T-helper 9 cell (primary cell): ENCODE data around the gene DNAJB12.
"Not testable (repeated sequence)": the region's sequence is repeated elsewhere in the genome, so short reads cannot be mapped to it uniquely, and the experiment has no call there.

Experiments used
- DNase-seq: peaks from one replicate; pipeline ENCODE4 v3.0.0-alpha.2; 2020

Gene DNAJB12

DNA sequence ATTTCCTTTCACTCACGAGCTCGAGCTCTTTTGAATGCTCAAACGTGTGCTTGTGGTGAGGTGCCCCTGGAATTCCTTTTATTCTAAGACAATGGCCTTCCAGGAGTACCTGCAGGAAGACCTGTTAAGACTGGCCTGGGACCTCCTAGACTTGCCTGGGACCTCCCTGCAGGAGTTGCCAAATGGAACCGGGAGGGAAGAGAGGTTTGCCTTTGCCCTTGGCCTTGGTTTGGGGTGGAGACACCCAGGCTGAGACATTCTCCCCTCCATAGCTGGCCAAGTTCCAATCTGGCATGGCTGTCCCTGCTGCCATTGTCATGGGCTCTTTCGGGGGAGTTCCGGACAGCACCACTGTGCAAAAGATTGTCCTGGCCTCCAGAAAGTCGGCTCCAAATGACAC lies 39.7 kb downstream of the DNAJB12 start:
- no peak for DNase-seq

GRCh38 chr10:72314263-72314662 lies 40.5 kb downstream of the DNAJB12 start:
- DNase-seq = no peak

DNA sequence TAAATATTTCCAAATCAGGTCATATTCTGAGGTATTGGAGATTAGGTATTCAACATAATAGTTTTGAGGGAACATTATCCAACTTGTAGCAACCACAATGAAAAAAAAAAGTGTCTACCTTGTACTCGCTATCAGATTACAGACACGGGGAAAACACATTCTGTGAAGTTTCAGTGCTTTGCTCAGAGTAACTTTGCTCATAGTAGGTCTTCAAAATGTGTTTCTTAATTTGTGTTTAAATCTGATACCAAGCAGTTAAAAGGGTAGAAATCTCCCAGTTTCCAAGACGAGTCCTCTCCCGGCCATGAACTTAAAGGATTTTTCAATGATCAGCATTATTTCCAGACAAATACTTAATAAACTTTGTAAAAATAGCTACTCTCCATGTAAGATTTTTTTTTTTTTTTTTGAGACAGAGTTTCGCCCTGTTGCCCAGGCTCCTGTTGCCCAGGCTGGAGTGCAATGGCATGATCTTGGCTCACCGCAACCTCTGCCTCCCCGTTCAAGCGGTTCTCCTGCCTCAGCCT lies 41.8 kb downstream of the DNAJB12 start:
- no peak for DNase-seq

DNA sequence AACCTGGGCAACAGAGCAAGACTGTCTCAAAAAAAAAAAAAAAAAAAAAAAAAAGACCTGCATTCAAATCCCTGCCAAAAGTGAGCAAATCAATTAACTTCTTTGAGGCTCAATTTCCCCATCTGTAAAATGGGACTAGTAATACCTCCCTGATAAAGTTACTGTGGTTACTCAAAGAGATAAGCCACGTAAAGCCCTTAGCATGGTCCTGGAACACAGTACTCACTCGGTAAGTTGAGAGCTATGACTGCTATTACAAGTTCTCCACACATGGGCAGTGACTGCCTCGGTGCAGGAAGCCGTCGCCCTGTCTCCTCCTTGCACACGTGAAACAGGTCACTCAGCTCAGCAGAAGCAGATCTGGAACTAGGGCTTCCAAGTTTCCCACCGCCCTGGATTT lies 43.1 kb downstream of the DNAJB12 start:
- no peak for DNase-seq

DNA sequence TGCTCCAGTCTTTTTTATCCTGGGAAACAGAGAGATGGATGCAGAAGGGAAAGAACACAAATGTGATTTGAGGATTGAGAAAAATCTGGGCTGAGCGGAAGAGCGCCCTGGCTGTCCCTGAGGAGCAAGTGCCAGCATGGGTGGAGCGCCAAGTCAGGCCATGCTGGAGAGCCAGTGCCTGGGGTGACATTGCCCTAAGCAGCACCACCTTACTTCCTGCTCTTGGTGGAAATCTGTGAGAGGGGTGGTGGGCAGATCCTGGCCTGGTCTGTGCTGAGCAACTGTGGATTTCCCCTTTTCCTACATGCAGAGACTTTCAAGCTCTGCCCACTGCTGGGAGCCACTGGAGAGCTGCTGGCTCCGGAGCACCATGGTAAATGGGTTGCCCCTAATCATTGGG lies 44.1 kb downstream of the DNAJB12 start:
- no peak for DNase-seq

- DNase-seq = no peak
These were observed 44.5 kb downstream of the DNAJB12 start for GRCh38 chr10:72310241-72310633.

- DNase-seq = no peak
These were observed 45.2 kb downstream of the DNAJB12 start for GRCh38 chr10:72309290-72310240.

DNA sequence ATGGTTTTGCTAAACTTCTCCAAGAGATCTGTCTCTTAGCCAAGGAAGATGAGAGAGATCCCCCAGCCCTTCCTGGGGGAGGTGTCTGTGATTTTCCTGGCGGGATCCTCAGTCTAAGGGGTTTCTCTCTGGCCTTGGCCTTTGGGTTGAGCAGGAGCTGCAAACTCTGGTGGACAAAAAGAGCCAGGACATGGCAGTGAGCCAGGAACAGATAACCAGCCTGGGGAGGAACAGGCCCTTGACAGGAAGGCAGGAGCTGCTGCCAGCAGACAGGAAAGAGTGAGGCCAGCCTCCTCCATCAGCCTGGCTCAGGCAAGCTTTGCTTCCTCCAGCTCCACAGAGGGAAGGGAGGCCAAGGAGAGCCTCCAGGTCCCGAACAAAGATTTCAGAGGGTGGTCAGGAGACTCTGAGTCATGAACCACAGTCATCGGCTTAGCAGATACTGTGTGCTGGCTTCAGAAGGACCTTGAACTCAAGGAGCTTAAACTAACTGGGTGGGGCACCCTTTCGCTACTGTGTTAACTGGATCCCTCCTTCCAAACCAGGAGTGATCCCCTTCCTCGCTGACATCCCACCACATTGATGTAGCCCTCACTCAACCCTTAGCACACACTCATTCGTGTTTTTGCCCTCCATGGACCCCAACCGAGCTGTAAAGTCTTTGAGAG lies 46.3 kb downstream of the DNAJB12 start:
- no peak for DNase-seq

DNA sequence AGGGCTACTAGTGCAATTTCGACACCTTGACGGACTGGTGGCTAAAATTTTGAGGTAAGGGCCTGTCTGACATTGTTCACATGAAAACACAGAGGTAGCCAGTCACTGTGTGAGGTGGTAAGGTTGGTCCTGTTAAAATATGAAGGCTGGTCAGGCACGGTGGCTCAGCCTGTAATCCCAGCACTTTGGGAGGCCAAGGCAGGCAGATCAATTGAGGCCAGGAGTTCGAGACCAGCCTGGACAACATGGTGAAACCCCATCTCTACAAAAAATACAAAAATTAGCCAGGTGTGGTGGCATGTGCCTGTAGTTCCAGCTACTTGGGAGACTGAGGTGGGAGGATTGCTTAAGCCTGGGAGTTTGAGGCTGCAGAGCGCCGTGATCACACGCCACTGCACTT lies 47.0 kb downstream of the DNAJB12 start:
- DNase-seq = not testable (repeated sequence)

DNA sequence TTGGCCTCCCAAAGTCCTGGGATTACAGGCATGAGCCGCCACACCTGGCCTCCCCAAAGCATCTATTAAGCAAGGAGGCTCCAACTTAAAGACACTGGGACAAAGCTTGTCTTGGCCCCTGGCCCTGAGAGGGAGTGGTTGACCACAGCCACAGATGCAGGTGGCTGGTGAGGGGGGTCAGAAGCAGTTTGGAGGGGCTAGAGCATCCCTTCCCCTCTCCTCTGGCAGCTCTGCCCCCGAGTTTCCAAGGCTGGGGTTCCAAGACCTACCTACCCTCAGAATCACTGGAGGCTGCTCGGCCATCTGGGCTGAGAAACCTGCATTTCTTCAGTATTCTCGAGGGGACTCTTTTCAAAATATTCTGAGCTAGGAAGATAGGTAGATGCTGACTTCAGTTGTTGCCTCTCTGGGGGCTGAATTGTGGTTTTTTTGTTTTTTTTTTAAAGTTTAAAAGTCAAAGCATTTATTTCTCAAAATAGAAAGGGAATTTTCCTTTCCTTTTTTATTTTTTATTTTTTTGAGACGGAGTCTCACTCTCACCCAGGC lies 48.4 kb downstream of the DNAJB12 start:
- DNase-seq = no peak

- no peak for DNase-seq
These were observed 51.1 kb downstream of the DNAJB12 start for GRCh38 chr10:72303424-72304128.

DNA sequence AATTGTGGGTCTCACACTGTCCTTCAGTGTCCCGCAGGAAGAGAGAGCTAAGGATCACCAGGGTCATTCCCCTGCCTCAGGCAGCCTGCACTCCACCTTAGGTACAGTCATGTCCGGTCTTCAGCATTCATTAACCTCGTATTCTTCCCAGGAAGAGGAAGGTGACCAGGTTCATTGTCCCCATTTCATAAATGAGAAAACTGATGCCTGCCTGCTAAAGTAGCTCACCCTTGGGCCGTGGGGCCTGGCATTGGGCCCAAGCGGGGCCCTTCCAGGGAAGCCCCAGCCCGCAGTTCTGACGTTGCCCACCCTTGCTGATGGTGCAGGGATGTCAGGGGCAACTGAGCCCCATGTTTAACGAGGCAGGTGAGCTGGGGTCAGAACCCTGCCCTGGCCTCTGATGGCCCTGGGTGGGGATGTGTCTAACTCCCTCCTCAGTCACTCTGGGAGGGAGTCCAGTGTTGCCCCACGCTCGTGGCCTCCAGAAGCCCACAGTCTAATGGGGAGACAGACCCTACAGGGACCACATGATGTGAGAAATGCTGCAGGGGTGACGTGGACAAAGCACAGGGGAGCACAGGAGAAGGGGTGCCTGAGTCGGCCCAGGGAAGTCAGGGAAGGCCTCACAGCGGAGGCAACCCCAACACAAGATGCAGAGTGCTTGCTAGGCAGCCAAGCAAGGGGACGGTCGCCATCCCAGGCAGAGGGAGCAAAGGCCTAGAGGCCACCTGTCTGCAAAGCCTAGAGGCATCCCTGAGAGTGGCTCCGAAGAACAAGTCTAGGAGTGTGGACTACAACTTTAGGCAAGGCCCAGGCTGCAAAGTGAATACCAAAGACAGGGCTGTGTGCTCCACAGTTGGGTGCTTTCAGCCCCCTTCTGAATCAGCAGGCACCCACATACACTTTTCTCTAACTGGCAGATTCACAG lies 55.9 kb downstream of the DNAJB12 start:
- DNase-seq = no peak

GRCh38 chr10:72297805-72298591 lies 56.7 kb downstream of the DNAJB12 start:
- DNase-seq = peak; percentile 83

DNA sequence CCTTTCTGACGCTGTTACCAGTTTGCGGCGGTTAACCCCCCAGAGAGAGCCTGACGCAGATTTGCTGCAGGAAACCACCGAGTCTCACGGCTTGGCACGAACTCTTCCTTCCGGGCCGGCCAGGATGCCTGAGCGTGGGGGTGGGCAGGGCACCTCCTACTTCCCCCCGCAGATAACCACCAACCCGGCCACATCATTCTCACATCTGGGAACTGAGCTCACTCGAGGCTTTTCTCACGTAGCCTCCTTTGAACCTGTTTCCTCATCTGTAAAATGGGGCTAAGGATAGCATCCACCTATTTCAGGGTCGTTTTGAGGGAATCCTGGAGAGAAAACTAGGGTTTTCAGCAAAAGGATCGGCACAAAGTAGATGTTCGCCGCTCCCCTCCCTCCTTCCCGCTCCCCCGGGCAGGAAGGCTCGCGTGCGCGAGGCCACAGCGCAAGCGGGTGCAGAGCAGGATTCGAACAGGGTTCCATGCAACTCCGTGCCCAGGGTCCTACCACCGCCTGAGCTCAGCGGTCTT lies 57.4 kb downstream of the DNAJB12 start:
- peak; percentile 91 for DNase-seq

DNA sequence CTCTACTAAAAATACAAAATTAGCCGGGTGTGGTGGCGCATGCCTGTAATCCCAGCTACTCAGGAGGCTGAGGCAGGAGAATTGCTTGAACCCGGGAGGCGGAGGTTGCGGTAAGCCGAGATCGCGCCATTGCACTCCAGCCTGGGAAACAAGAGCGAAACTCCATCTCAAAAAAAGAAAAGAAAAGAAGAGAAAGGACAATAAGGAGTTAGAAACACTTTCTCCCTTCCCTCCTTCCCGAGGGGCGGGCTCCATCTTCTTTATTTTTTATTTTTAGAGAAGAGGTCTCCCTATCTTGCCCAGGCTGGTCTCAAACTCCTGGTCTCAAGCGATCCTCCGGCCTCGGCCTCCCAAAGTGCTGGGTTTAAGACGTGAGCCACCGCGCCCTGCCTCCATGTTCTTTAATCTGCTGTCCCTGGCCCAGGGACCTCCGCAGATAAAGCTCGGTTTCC lies 57.9 kb downstream of the DNAJB12 start:
- DNase-seq = not testable (repeated sequence)

DNA sequence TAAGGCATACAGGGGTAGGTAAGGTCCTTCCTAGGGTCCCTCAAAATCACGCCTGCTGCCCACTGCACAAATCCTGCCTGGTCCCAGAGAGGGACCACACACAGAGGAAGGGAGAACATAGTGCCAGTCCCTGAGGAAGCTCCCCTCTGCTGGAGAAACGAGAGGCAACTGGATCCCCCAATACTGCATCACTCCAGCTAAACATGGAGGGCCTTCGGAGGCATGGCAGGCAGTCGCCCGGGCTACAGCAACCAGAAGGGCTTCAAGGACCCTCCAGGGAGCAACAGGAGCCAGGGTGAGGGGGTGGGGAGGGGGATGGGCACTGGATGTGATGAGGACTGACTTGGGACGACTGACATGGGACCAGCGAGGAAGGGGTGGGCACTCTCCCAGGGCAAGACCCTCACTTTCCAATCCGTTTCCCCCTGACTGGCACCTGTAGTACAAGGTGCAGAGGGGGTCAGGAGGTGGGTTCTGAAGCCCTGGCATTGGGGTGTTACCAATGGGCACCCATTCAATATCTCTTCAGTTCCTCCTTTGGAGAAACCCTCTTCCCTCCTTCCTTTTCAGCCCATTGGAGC lies 59.3 kb downstream of the DNAJB12 start:
- DNase-seq = no peak

GRCh38 chr10:72292223-72292691 lies 62.5 kb downstream of the DNAJB12 start:
- DNase-seq = no peak

DNA sequence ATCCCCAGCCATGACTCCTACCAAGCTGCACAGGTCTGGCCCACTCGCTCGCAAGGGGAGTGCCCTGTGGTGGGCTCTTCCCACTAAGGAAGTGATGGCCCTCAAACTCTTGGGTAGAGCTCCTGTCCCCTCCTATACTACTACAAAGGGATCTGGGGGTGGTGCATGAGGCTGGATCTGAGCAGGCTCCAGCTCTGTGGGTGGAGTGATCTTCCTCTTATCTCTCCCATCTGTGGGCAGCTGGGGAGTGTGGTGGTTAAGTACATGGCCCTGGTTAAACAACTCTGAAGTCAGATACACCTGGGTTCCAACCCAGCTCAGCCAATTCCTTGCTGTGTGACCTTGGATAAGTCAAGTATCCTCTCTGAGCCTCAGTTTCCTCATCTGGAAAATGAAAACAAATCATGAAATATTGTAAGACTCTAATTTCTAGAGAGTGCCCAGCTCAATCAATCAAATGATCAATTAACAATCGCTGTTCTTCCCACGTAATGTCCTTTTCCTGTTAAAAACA lies 63.6 kb downstream of the DNAJB12 start:
- no peak for DNase-seq

GRCh38 chr10:72285972-72286521 lies 68.7 kb downstream of the DNAJB12 start:
- no peak for DNase-seq
